Cardiac ventricle fibroblast (primary cell): ENCODE results near the gene TCFL5. TPM values are rescaled to one million over a fixed set of nuclear protein-coding genes. Genes with fewer than 3 reads are reported as not detected.

Experiments
- total RNA-seq: library from RNA; depleted of rRNA; stranded (reverse); fragments of >200 nt; gene quantifications from 2 replicates; pipeline ENCODE4 v1.2.3, GENCODE V29; 2015

Gene TCFL5
- total RNA-seq: 8.6 and 9.3 TPM in 2 replicates

DNA sequence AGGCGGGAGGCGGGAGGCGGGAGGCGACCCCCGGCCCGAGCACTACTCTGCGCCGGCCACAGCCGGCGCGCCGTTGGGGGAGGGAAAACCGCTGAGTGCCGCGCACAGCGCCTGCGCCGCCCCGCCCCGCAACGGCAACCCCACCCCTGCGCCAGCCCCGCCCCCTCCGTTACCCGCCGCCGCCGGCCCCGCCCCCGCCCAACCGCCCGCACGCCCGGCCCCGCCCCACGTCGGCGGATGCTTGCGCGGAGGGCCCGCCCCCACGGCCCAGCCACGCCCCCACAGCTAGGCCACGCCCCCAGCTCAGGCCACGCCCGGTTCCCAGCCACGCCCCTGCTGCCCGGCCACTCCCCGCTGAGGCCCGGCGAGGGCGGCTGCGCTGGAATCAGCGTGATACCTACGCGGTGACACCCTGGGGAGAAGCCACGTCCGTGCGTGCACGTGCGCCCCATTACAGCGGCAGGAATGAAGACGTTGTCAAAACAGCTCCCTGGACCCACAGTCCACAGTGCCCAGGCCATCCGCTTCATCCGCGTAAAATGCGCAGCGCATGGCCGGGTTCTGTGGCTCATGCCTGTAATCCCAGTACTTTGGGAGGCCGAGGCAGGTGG is at the start of gene TCFL5:
Gene TCFL5 (minus strand): TSS at position 97 of the 611 bp plus-strand sequence. CDS start 152 bp downstream, outside the sequence.

GRCh38 chr20:62816884-62817873 is 44.4 kb downstream of the TCFL5 start, which contains the start of gene COL9A3:
COL9A3 (plus strand) TSS chr20:62817050; CDS start chr20:62817065, 15 bp downstream.

DNA sequence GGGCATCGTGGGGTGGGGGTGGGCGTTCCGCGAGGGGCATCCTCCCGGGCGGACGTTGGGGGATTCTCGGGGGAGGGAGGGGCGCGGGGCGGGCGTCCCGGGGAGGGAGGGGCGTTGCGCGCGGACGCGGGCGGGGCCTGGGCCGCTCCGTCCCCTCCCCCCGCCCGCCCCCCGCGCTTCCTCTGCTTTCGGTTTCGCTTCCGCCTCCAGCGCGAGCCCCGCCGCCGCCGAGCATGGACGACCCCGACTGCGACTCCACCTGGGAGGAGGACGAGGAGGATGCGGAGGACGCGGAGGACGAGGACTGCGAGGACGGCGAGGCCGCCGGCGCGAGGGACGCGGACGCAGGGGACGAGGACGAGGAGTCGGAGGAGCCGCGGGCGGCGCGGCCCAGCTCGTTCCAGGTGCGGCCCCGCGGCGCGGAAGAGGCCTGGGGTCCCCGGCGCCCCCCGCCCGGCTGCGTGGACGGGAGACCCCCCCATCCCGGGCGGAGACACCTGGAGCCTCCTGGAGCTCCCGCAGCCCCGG is 56.9 kb downstream of the TCFL5 start, which contains the start of gene OGFR:
Gene OGFR (plus strand): TSS at position 209 of the 528 bp plus-strand sequence. CDS start 25 bp downstream, at position 234.

Other genes with a start within 250 kb of the TCFL5 start
- 0.06 and 0.24 TPM in 2 replicates for gene SLCO4A1, start 219.3 kb downstream of the TCFL5 start, total RNA-seq
- gene NTSR1, start 153.0 kb downstream of the TCFL5 start, total RNA-seq: not detected in 2 replicates
- gene MRGBP, start 65.3 kb downstream of the TCFL5 start, total RNA-seq: 11.1 and 11.5 TPM in 2 replicates
- gene OGFR, start 57.0 kb downstream of the TCFL5 start, total RNA-seq: 51.2 and 58.9 TPM in 2 replicates
- gene COL9A3, start 44.8 kb downstream of the TCFL5 start, total RNA-seq: 46.0 and 51.4 TPM in 2 replicates
- gene DIDO1, start 64.7 kb upstream of the TCFL5 start, total RNA-seq: 26.5 and 27.3 TPM in 2 replicates
- gene GID8, start 76.3 kb upstream of the TCFL5 start, total RNA-seq: 26.5 and 29.3 TPM in 2 replicates
- 0.64 and 0.81 TPM in 2 replicates for gene SLC17A9, start 90.9 kb upstream of the TCFL5 start, total RNA-seq
- gene BHLHE23, start 145.1 kb upstream of the TCFL5 start, total RNA-seq: not detected in 2 replicates